Liver (tissue), 9 donors: ENCODE data around the gene KPNA6. TPM values are rescaled to one million over a fixed set of nuclear protein-coding genes. Genes with fewer than 3 reads are reported as not detected.
"Not testable (repeated sequence)": the region's sequence is repeated elsewhere in the genome, so short reads cannot be mapped to it uniquely, and the experiment has no call there.

ENCODE experiments used
- DNase-seq: peaks from one replicate; pipeline ENCODE4 v3.0.0-alpha.2; 2017; ENCODE audit warnings: low spot score
- H3K27ac ChIP-seq, 2 donors: one replicate each; pipeline ENCODE4 v1.7.0; 2013; ENCODE audit warnings: inconsistent platforms in 2 of 2, low read length in 2 of 2, control low read depth in 1 of 2, low read depth in 1 of 2, mild to moderate bottlenecking in 1 of 2
- H3K27me3 ChIP-seq, 4 donors: one replicate each; pipeline versions ENCODE4 v1.6.1 to v1.7.0; 2013; ENCODE audit warnings: low read length in 3 of 4, inconsistent platforms in 1 of 4, mild to moderate bottlenecking in 1 of 4, moderate library complexity in 1 of 4; ENCODE audit not compliant: control insufficient read depth in 4 of 4, insufficient read depth in 4 of 4
- H3K36me3 ChIP-seq, 4 donors: one replicate each; pipeline versions ENCODE4 v1.6.1 to v1.7.0; 2013; ENCODE audit warnings: low read length in 3 of 4, mild to moderate bottlenecking in 3 of 4, low read depth in 1 of 4, moderate library complexity in 1 of 4; ENCODE audit not compliant: control insufficient read depth in 4 of 4, insufficient read depth in 3 of 4
- H3K4me1 ChIP-seq, 4 donors: one replicate each; pipeline versions ENCODE4 v1.6.1 to v1.7.0; 2013; ENCODE audit warnings: low read length in 3 of 4, mild to moderate bottlenecking in 3 of 4, moderate library complexity in 1 of 4; ENCODE audit not compliant: control insufficient read depth in 4 of 4, insufficient read depth in 4 of 4
- H3K4me3 ChIP-seq, 3 donors: one replicate each; pipeline versions ENCODE4 v1.6.1 to v1.7.0; 2013; ENCODE audit warnings: low read length in 3 of 3, control low read depth in 1 of 3, low read depth in 1 of 3, mild to moderate bottlenecking in 1 of 3
- H3K9ac ChIP-seq, 2 donors: one replicate each; pipeline ENCODE4 v1.7.0; 2013; ENCODE audit warnings: low read length in 2 of 2, mild to moderate bottlenecking in 2 of 2, moderate library complexity in 2 of 2, control low read depth in 1 of 2, low read depth in 1 of 2
- H3K9me3 ChIP-seq, 4 donors: one replicate each; pipeline versions ENCODE4 v1.6.1 to v1.7.0; 2013; ENCODE audit warnings: low read length in 3 of 4; ENCODE audit not compliant: control insufficient read depth in 4 of 4
- EGR1 ChIP-seq, 2 donors: IDR thresholded peaks; 2 replicates each; pipeline ENCODE4 v1.6.1; 2016 to 2018; ENCODE audit warnings: antibody characterized with exemption in 2 of 2, low read depth in 2 of 2
- FOXA2 ChIP-seq: IDR thresholded peaks from 2 replicates; pipeline ENCODE4 v1.6.1; 2016; ENCODE audit warnings: antibody characterized with exemption
- GABPA ChIP-seq, 2 donors: IDR thresholded peaks in 1 of 2; conservative IDR thresholded peaks in 1 of 2; 2 replicates each; pipeline ENCODE4 v1.6.1; 2016; ENCODE audit warnings: antibody characterized with exemption in 2 of 2, mild to moderate bottlenecking in 1 of 2, moderate library complexity in 1 of 2
- HNF4G ChIP-seq: IDR thresholded peaks from 2 replicates; pipeline ENCODE4 v1.6.1; 2016; ENCODE audit warnings: antibody characterized with exemption
- RXRA ChIP-seq, 2 donors: IDR thresholded peaks; 2 replicates each; pipeline ENCODE4 v1.6.1; 2017 to 2018; ENCODE audit warnings: antibody characterized with exemption in 2 of 2, mild to moderate bottlenecking in 1 of 2
- SP1 ChIP-seq: IDR thresholded peaks from 2 replicates; pipeline ENCODE4 v1.6.1; 2018; ENCODE audit warnings: antibody characterized with exemption, mild to moderate bottlenecking
- TAF1 ChIP-seq: conservative IDR thresholded peaks from 2 replicates; pipeline ENCODE4 v1.6.1; 2016; ENCODE audit warnings: antibody characterized with exemption, mild to moderate bottlenecking
- WGBS: extraction: QIAGEN DNeasy Blood & Tissue Kit; methylation state at CpG from one replicate; pipeline ENCODE4 v1.1.7; 2013; 5-methylcytosine and 5-hydroxymethylcytosine counted together
- polyA plus RNA-seq, 2 donors: library from polyadenylated mRNA; stranded (reverse) in 1 of 2; unstranded in 1 of 2; fragments of 200-250 nt in 1 of 2; fragments of >200 nt in 1 of 2; fragmentation: Nextera tagmentation in 1 of 2; extraction: Ambion mirVana in 1 of 2; gene quantifications; one replicate each; pipeline versions ENCODE4 v1.2.1 to v1.2.3, GENCODE V29; 2013 to 2015
- total RNA-seq, 2 donors: library from RNA; depleted of rRNA; stranded (reverse); fragments of >200 nt; gene quantifications; one replicate each; pipeline ENCODE4 v1.2.3, GENCODE V29; 2014
- TF ChIP-seq, protein P1 (sequence below): IDR thresholded peaks from 2 replicates; pipeline ENCODE4 v1.6.1; 2016; ENCODE audit warnings: antibody characterized with exemption
- TF ChIP-seq, protein P2 (sequence below): fragments of 150-350 bp; IDR thresholded peaks from 2 replicates; pipeline ENCODE4 v1.5.1; 2017; ENCODE audit warnings: improper control_type of control experiment, low read depth, low read length; ENCODE audit not compliant: missing input control
- TF ChIP-seq, protein P3 (sequence below): IDR thresholded peaks from 2 replicates; pipeline ENCODE4 v1.6.1; 2016; ENCODE audit warnings: antibody characterized with exemption
- TF ChIP-seq, protein P4 (sequence below): IDR thresholded peaks from 2 replicates; pipeline ENCODE4 v1.6.1; 2016; ENCODE audit warnings: antibody characterized with exemption, mild to moderate bottlenecking
- donor health status: healthy.
- donor health status: healthy.
- donor health status: healthy.
- donor health status: healthy.
- donor health status: healthy.

The KPNA6 gene
- total and polyA plus RNA-seq, 4 donors, result 9.3 to 23.2 (median 16.7) TPM

GRCh38 chr1:32111789-32112188 lies 3.9 kb downstream of the KPNA6 start:
- H3K4me1 ChIP-seq, result peaks cover 5 to 19% (median 16%) of the 10 kb centered on the region in 4 donors
- H3K27ac ChIP-seq, result no peak overlapping the region
- H3K36me3 ChIP-seq, result no peaks in the 10 kb centered on the region
- TF ChIP-seq GABPA (IDR thresholded peaks at IDR 0.05 in 1 of 2, conservative IDR thresholded peaks at IDR 0.05 in 1 of 2) (no peak), HNF4G (no peak)
- no peaks in the 10 kb centered on the region for H3K9me3 ChIP-seq
- no peaks in the 10 kb centered on the region for H3K27me3 ChIP-seq
- no peak overlapping the region for H3K4me3 ChIP-seq
- no peak overlapping the region for H3K9ac ChIP-seq
- DNase-seq, result no peak

- no peak for DNase-seq
- Histone ChIP-seq H3K4me3 (no peak overlapping the region), H3K36me3 (no peaks in the 10 kb centered on the region), H3K9ac (no peak overlapping the region), H3K4me1 (peaks cover 2 to 19% (median 17%) of the 10 kb centered on the region in 4 donors), H3K27ac (no peak overlapping the region), H3K9me3 (no peaks in the 10 kb centered on the region), H3K27me3 (no peaks in the 10 kb centered on the region)
- WGBS, result 86% methylated on average over 5 of the region's 5 CpGs
- TF ChIP-seq TAF1 (no peak), EGR1 (IDR thresholded peaks at IDR 0.05; ENCODE audit: low read depth in 2 of 2) (no peak), RXRA (IDR thresholded peaks at IDR 0.05) (no peak), SP1 (no peak), HNF4G (no peak), FOXA2 (no peak)
- TF ChIP-seq, protein P1, sequence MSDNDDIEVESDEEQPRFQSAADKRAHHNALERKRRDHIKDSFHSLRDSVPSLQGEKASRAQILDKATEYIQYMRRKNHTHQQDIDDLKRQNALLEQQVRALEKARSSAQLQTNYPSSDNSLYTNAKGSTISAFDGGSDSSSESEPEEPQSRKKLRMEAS, result no peak
- TF ChIP-seq, protein P2, sequence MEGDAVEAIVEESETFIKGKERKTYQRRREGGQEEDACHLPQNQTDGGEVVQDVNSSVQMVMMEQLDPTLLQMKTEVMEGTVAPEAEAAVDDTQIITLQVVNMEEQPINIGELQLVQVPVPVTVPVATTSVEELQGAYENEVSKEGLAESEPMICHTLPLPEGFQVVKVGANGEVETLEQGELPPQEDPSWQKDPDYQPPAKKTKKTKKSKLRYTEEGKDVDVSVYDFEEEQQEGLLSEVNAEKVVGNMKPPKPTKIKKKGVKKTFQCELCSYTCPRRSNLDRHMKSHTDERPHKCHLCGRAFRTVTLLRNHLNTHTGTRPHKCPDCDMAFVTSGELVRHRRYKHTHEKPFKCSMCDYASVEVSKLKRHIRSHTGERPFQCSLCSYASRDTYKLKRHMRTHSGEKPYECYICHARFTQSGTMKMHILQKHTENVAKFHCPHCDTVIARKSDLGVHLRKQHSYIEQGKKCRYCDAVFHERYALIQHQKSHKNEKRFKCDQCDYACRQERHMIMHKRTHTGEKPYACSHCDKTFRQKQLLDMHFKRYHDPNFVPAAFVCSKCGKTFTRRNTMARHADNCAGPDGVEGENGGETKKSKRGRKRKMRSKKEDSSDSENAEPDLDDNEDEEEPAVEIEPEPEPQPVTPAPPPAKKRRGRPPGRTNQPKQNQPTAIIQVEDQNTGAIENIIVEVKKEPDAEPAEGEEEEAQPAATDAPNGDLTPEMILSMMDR, result no peak
- TF ChIP-seq, protein P3, sequence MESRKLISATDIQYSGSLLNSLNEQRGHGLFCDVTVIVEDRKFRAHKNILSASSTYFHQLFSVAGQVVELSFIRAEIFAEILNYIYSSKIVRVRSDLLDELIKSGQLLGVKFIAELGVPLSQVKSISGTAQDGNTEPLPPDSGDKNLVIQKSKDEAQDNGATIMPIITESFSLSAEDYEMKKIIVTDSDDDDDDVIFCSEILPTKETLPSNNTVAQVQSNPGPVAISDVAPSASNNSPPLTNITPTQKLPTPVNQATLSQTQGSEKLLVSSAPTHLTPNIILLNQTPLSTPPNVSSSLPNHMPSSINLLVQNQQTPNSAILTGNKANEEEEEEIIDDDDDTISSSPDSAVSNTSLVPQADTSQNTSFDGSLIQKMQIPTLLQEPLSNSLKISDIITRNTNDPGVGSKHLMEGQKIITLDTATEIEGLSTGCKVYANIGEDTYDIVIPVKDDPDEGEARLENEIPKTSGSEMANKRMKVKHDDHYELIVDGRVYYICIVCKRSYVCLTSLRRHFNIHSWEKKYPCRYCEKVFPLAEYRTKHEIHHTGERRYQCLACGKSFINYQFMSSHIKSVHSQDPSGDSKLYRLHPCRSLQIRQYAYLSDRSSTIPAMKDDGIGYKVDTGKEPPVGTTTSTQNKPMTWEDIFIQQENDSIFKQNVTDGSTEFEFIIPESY, result no peak
- TF ChIP-seq, protein P4, sequence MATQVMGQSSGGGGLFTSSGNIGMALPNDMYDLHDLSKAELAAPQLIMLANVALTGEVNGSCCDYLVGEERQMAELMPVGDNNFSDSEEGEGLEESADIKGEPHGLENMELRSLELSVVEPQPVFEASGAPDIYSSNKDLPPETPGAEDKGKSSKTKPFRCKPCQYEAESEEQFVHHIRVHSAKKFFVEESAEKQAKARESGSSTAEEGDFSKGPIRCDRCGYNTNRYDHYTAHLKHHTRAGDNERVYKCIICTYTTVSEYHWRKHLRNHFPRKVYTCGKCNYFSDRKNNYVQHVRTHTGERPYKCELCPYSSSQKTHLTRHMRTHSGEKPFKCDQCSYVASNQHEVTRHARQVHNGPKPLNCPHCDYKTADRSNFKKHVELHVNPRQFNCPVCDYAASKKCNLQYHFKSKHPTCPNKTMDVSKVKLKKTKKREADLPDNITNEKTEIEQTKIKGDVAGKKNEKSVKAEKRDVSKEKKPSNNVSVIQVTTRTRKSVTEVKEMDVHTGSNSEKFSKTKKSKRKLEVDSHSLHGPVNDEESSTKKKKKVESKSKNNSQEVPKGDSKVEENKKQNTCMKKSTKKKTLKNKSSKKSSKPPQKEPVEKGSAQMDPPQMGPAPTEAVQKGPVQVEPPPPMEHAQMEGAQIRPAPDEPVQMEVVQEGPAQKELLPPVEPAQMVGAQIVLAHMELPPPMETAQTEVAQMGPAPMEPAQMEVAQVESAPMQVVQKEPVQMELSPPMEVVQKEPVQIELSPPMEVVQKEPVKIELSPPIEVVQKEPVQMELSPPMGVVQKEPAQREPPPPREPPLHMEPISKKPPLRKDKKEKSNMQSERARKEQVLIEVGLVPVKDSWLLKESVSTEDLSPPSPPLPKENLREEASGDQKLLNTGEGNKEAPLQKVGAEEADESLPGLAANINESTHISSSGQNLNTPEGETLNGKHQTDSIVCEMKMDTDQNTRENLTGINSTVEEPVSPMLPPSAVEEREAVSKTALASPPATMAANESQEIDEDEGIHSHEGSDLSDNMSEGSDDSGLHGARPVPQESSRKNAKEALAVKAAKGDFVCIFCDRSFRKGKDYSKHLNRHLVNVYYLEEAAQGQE, result no peak
Measured at GRCh38 chr1:32112806-32113375, 5.0 kb downstream of the KPNA6 start.

DNA sequence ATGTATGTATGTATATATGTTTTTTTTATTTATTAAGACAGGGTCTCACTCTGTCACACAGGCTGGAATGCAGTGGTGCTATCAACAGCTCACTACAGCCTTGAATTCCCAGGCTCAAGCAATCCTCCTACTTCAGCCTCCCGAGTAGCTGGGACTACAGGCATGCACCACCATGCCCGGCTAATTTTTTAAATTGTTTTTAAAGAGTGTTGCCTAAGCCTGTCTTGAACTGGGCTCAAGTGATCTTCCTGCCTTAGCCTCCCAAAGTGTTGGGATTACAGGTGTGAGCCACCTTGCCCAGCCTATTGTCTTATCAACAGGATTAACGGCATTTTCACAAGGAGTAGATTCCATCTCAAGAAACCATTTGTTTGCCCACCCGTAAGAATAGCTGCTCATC lies 5.6 kb downstream of the KPNA6 start:
- not testable (repeated sequence) for H3K9ac ChIP-seq, DNase-seq, H3K9me3 ChIP-seq, H3K27me3 ChIP-seq, H3K4me3 ChIP-seq, H3K27ac ChIP-seq, H3K36me3 ChIP-seq
- H3K4me1 ChIP-seq, result peaks cover 2 to 19% (median 17%) of the 10 kb centered on the region in 4 donors
- WGBS, result 95% methylated on average over 4 of the region's 4 CpGs
